Measurements from ENCODE around the gene TMOD3.

- no peak for TF ChIP-seq EZH2 (IDR thresholded peaks at IDR 0.05; ENCODE audit: low read length, missing control alignments)
- TF ChIP-seq CTCF (conservative IDR thresholded peaks at IDR 0.05 in 1 of 2, IDR thresholded peaks at IDR 0.05 in 1 of 2; ENCODE audit: low read depth in 1 of 2, low read length in 2 of 2) = no peak
Observed at GRCh38 chr15:51874751-51875644, 45.5 kb downstream of the TMOD3 start.
